GM21825 (cell line): Measurements from ENCODE around the gene EFL1.
"Not testable (repeated sequence)": the region's sequence is repeated elsewhere in the genome, so short reads cannot be mapped to it uniquely, and the experiment has no call there.

Source experiments
- ATAC-seq: cut with Tn5 transposase; IDR thresholded peaks from one replicate; pipeline ENCODE4 v1.9.1; 2021; ENCODE audit warnings: mild to moderate bottlenecking, moderate library complexity; ENCODE audit not compliant: unreplicated experiment

Gene EFL1

DNA sequence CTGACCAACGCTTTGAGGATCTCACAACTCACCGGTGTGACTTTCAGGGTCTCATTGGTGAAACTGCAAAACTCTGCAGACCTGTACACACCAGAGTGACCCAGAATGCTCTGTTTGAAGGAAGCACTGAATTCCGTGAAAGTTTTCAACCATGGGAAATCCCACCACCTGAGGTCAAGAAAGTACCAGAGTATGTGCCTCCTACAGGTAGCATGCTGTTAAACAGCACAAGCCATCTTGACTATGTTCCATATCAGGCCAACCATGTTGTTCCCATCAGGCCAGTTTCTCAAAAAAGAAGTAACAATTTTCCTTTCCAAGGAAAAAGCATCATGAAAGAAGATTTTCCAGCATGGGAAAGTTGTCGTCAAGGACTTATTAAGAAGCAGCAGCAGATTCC, 19.9 kb upstream of the EFL1 start:
- not testable (repeated sequence) for ATAC-seq

DNA sequence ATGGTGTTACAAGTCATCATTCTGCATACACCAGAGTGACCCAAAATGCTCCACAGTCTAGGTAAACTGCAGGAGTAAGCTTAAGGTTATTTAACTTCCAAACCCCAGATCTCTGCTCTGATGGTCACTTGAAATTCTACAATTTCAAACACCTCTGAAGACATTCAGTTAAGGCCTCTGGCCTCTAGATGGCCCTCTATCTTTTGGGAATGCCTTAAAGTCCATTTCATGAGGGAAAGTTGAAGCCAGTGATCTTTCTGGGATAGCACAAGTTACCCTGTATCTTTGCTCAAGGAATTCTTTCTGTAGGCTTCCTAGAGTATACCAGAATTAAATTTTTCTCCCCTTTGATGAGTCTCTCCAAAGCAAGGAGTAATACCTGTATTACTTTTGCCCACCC, 18.7 kb upstream of the EFL1 start:
- not testable (repeated sequence) for ATAC-seq

DNA sequence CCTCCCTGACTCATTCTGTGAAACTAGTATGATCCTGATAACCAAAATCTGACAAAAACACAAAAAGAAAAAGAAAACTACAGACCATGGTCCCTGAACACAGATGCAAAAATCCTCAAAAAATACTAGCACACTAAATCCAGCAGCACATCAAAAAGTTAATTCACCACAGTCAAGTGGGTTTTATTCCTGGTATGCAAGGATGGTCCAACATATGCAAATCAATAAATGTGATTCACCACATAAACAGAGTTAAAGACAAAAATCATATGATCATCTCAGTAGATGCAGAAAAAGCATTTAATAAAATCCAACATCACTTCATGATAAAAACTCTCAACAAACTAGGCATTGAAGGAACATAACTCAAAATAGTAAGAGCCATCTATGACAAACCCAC, 12.9 kb upstream of the EFL1 start:
- ATAC-seq, result no peak

DNA sequence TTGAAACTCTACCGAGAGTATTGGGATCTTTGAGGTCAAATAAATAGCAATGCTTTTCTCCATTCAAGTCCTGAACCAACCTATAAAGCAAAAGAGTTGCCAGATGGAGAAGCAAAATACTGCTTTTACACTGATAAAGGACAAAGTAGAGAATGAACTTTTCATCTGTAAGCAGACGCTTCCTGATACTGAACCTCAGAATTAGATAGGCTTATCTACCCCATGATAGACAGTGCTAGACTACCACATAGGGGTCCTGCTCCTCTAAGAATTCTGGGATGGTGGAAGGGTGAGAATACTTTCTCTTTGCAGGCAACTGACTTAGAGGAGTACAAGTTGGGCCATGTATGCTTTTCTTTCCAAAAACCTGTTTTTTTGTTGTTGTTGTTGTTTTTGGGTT, 9.6 kb upstream of the EFL1 start:
- no peak for ATAC-seq

DNA sequence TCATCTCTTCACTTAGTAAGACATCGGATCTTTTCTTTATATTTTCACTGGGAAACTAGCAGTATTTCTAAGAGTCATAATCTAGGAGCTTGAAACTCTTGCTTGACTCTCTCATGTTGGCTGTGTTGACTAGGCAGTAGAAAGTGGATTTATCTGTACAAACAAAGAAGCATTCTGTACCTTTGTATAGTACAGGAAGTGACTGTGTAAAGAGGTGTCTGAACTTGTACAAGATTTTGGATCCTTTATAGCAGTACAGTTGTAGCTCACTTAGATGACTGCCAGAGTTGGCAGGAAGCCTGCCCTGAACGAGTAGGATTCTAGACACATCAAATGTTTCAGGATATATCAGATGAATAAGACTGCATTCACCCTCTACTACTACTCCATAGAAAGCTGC, 5.9 kb upstream of the EFL1 start:
- ATAC-seq, result not testable (repeated sequence)

DNA sequence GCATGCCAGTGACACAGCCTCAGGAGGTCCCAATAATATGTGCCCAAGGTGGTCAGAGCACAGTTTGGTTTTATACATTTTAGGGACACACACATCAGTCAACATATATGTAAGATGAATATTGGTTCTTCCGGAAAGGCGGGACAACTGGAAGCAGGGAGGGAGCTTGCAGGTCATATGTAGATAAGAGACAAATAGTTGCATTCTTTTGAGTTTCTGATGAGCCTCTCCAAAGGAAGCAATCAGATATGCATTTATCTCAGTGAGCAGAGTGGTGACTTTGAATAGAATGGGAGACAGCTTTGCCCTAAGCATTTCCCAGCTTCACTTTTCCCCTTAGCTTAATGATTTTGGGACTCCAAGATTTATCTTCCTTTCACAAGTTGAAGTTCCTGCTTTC, 4.6 kb upstream of the EFL1 start:
- ATAC-seq, result not testable (repeated sequence)

DNA sequence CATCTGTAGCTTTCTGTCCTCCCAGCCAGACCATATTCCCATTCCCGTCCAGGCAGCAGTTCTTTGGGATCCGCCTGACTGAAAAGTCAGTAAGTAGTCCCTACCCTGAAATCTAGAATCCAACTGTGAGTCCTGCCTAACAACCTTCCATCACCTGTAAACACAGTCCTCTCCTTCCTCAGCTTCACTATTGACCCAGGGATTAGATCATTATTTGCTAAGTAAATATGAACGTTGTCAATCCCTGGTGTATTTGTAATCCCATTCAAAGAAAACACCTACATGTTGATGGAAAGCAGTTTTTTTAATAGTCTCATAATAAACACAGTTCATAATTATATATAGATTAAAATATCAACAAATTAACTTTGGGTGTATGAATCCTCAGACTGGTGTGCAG, 816 bp upstream of the EFL1 start:
- ATAC-seq, result no peak

DNA sequence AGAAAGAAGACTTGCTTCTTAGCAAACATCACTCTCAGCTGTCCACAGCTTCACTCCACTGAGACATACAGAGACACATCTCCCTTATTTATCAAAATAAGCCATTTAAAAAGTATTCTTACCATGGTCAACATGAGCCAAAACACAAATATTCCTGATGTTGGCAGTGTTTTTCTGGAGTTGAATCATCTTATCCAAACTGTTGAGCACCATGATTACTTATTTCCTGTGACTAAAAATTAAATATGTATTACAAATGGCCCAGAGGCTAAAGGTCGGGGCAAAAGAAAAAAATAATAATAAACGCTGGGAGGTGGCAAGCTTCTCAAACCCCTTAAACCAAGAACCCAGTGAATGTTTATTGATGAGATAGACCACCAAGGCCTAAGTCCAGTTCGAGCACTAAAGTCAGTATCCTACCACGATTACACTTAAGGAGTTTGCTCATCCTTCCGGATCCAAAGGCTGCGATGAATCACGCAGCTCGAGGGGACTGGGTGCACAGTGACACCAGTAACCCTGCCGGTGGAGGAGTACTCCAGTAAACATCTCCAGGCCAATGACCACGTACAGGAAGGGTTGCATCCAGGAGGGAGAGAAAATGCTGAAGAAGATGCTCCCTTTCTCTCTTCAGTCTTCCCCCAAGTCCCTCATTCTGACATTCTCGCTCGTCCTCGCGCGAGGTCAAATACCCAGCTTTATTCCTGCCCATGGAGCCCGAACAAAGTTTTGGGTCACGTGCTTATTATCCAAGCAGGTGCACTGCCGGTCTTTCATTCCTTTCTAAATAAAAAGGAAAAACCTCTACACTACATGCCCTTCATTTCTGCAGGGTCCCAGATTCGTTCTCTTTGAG, 740 bp downstream of the EFL1 start:
- ATAC-seq, result peak; percentile 24

DNA sequence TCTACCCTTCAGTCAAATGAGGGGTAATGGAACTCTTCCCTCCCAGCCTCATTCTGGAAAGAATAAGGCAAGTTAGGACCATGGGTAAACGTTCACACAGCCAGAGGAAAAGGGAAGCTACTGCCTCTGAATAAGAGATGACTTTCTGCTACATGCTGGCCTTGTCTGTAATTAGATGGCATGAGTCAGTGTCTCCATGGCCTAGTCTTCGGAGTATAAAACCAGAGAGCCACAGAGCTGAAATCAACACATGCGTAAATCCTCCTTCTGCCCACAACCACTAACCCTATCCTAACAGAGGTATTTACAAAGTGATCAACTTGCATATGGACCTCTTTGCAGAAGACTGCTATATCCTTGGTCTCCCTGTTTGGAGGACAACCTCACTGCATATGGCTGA, 14.3 kb downstream of the EFL1 start:
- ATAC-seq, result not testable (repeated sequence)

DNA sequence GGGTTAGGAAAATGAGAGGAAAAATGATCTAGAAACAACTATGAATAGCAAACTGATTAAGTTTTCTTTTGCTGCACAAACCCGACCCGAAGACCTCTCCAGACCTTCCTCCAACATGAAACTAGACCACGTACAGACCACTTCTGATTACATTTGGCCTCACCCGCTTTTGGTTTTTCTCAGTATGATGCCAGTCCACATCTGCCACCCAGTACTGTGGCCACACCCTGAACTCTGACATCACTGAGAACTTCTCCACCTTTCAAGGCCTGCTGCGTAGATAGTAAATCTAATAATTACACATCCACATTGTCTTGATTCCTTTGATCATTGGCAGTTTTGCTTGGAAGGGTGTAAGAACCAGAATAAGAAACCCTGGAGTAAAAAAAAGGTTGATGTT, 16.6 kb downstream of the EFL1 start:
- not testable (repeated sequence) for ATAC-seq

DNA sequence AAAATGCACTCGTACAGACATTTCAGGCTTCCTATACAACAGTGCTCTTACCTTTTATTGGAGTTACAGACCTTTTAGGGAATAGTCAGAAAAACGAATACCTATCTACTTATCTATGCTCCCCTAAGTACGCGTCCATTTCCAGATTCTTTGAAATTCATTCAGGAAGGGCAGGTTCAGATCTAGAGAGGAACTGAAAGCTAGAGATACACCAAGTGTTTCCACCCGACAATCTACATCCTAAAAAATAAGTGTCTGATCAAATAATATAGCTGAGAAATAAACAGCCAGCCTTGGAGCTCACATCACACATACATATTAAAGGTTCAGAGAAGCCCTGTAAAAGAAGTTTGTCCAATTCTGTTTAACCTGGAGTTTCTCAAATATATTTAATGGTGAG, 18.9 kb downstream of the EFL1 start:
- ATAC-seq, result not testable (repeated sequence)

DNA sequence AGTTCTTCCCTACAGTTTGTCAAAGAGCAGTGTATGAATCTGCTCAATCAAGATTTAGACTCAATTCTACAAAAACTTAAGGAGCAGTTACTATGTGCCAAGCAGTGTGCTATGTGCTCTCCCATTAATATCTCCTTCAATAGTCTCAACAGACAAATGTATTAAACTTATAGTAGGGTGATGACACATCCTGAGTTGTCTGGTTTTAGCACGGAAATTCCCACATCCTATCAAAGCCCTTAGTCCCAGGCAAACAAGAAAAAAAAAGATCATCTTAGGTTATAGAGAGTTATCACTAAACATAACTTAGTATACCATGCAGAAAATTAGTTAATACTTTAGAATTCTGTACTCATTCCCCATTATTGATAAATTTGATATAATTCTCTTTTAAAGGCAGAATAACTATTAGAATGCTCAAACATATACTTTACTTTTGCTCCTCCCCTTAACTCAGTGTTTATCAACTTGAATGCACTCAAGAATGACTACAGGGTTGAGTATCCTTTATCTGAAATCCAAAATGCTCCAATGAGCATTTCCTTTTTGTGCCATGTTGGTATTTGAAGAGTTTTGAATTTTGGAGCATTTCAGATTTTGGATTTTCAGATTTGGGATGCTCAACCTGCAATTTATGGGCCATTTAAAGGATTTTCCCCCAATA, 20.6 kb downstream of the EFL1 start:
- ATAC-seq, result not testable (repeated sequence)

DNA sequence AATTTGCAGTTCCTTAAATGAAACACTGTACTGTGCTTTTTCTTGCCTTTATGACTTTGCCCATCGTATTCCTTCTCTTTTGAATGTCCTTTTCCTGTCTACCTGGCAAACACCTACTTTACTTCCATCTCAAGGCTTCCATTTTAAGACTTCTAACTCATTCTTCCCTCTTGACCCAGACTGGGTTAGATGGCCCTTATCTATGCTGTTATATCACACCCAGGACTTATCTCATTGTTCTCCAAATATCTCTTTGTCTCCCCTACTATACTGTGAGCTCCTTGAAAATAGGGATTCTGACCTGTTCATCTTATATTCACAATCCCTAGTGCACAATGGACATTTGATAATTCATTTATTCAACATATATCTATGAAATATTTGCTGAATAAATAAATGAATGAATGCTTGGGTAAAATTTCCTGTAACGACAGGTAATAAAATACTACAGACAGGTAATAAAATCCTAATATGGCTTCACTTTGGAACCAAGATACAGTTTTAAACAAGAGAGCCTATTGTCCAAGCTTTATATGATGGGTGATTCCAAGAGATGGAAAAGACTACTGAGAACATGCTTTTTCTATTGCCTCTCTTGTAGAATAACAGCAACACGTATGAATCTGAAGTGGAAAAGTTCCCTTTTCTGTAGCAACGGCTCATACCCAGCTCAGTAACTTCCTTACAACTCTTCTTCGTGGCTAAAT, 22.7 kb downstream of the EFL1 start:
- no peak for ATAC-seq

DNA sequence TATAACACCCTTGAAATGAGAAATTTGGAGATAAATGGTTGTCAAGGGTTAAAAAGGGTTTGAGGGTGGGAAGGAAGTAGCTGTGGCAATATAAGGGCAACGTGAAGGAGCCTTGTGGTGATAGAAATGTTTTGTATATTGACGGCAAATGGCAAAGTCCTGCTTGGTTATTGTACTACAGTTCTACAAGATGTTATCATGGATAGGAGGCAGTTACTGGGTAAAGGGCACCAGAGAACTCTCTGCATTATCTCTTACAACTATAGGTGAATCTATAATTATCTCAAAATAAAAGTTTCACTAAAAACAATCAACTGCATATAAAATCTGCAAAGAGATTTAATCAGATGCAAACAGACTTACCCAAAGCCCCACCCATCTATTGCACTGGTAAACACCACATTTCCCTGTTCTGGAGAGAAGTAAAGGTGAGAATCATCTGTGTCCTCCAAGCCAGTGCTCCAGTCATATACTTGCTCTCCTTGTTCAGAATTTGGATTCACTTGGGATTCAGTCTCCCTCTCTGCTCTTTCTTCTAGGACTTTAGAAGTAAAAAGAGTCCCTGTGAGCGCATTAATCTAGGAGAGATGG, 24.5 kb downstream of the EFL1 start:
- not testable (repeated sequence) for ATAC-seq

DNA sequence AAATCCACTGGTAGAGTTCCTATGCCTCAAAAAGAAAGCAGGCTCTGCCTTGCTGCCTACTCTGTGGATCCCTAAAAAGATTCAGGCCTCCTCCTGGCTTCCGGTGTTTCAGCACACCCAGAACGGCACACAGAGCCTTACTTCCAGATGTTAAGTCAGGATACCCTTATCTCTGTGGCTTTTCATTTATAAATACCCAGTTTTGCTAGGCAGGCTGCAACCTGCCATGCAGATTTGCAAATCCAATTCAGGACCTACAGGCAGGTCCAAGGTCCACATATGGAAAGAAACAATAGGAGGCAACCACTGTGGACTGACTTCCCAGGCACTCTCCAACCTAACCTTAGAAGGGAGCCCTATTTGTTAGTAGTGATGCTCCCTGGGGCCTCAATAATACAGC, 30.7 kb downstream of the EFL1 start:
- no peak for ATAC-seq

DNA sequence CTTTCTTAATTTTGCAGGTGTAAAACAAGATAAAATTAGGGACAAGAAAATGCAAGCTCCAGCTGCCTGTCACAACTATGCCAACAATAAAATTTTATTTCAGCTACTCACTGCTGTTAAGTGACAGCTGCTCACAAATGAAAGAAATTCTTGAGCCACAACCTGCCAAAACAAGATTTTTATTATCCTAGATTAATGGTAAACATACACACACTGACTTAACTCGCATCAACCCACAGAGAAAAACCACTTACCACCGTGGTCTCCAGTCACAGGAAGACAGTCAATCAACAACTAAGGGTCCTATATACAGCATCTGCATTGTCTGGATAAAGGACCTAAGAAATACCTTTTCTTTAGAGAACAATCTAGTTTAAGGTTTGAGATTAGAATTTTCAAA, 31.3 kb downstream of the EFL1 start:
- ATAC-seq, result no peak

DNA sequence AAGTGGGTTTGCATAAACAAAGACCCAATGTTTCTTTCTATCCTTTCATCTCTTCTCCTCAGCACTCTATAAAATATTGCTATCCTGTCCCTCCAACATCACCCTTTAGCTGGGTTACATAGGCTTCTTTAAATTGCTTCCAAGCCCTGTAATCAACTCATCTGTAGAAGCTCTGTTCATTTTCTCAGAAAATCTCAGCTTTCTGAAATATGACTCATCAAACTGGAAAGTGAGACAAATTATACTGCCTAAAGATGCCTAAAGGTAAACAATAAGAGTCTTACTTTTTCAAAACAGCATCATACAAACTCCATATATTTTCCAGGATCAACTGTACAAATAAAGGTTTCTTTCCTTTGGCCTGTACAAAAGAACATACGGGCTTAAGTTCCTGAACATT, 33.8 kb downstream of the EFL1 start:
- ATAC-seq, result no peak

DNA sequence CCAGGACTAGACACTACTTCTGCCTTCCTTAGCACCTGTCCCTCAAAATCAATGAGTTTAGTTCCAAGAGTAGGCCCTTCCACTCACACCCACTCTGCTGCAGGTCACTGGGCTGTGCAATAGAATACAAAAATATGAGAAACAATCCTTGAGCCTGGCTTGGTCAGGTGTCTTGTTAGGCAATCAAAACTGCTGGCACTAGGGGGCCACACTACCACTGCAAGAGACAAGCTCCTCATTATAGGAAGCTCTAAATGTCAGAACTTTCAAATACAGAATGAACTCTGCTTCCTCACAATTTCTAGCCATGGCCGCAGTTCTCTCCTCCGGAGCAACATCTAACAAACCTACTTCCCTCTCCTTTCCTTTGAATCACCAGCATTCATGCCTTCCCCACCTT, 41.0 kb downstream of the EFL1 start:
- not testable (repeated sequence) for ATAC-seq

DNA sequence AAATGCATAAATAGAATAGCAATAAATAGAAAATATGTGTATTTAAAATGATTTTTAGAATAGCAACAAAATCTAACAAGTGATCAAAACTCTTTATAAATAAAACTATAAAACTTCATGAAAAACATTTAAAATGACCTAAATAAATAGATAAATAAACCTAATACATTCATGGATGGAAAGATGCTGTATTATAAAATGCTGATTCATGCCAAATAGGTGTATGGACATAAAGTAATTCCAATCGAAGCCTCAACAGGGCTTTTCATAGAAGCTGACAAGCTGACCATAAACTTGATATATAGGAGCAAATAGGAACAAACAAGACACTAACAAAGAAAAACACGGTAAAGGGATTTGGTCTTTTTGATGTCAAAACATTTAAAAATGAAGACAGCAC, 46.4 kb downstream of the EFL1 start:
- not testable (repeated sequence) for ATAC-seq

DNA sequence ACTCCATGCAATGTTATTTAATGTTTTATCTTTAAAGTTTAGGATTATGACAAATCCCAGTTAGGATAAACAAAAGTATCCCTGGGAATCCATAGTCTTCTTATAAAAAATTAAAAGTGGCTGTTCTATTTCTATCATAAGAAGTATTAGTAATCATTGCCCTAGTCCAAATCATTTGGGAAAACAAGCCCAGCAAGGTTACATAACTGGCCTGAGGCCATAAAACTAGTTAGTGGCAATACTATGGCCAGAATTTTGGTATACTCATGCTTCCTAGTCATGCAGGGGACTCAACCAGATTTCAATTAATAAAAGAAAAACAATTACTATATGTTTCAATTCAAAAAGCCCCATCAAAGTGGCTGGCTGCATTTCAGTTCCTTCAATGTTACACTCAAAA, 50.3 kb downstream of the EFL1 start:
- ATAC-seq, result not testable (repeated sequence)

DNA sequence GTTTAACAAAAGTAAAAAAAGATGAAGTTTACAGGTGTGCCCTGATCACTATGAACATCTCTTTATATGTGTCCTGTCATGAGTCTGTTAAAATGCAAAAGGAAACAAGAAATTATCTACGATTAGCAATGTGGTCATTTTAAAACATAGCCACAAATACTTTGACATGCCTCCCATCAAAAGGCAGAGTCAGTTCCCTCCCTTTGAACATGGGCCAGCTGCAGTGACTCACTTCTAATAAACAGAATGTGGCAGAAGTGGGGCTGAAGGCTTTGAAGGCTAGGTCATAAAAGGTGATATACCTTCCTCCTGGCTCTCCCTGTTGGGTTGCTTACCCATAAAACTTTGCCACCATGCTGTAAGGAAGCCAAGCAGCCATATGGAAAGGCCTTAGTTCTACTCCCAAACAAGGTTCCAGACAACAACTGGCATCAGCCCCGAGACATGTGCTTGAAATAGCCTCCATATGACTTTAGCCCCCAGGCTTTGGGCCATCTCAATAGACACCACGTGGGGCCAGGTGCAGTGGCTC, 52.4 kb downstream of the EFL1 start:
- not testable (repeated sequence) for ATAC-seq
